ENCODE measurements around the gene VPS36.
"Not testable (repeated sequence)": the region's sequence is repeated elsewhere in the genome, so short reads cannot be mapped to it uniquely, and the experiment has no call there.

Gene VPS36

DNA sequence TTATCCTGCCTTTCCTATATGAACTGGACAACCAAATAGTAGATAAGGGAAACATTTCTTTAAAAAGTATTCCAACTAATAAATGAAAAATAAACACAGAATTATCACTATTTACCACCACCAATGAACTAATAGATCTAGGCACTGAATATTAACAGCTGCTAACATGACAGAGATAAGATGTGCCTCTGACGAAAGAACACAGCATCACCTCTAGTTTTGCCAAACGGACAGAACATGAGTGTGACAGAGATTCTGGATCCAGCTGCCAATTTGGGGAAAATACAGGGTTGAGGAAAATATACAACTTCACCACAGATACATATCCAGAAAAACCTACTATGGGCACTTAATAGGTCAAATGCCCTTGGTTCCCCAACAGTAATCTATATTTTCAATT is 18.0 kb downstream of the VPS36 start:
- no peak for DNase-seq

GRCh38 chr13:52428295-52428694 is 22.1 kb downstream of the VPS36 start:
- DNase-seq: no peak

- no peak for DNase-seq
Measured at GRCh38 chr13:52421216-52421615, 29.2 kb downstream of the VPS36 start.

GRCh38 chr13:52419080-52419479 is 31.4 kb downstream of the VPS36 start:
- DNase-seq: no peak

- DNase-seq: no peak
Measured at GRCh38 chr13:52414963-52415362, 35.5 kb downstream of the VPS36 start.

DNA sequence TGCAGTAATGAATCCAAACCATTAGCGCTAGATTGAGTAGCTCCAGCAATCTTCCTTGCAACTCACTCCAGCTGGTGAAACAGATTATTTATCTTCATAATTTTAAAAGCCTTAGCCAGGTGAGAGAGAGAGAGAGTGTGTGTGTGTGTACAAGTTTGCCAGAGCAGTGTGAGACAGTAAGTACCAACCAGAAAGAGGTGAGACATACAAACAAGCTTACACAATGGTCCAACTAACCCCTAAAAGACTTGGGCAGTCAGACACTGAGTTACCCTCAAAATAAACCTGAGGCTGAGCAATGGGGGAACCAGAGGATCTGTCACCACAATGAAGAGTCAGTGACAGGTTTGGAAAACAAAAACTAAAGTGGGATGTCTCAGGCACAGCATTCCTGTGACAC is 36.4 kb downstream of the VPS36 start:
- no peak for DNase-seq

DNA sequence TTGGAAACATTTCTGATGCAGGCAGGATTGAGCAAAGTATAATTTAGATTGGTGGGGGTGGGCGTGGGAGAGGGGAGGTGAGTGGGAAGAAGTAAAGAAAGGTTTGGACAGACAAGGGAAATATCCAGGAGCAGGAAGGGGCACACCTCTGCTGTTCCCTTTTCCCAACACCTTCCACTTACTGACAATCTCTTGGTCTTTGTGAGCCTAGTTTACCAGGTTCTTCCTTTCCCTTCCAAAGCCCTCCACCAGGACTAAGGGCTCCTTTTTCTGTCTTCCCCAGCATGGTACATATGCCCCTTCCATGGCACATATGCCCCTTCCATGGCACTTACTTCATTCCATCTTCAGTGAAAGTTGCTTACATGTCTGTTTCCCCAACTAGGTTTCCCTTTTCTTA is 38.3 kb downstream of the VPS36 start:
- no peak for DNase-seq

GRCh38 chr13:52411629-52412028 is 38.8 kb downstream of the VPS36 start:
- no peak for DNase-seq

DNA sequence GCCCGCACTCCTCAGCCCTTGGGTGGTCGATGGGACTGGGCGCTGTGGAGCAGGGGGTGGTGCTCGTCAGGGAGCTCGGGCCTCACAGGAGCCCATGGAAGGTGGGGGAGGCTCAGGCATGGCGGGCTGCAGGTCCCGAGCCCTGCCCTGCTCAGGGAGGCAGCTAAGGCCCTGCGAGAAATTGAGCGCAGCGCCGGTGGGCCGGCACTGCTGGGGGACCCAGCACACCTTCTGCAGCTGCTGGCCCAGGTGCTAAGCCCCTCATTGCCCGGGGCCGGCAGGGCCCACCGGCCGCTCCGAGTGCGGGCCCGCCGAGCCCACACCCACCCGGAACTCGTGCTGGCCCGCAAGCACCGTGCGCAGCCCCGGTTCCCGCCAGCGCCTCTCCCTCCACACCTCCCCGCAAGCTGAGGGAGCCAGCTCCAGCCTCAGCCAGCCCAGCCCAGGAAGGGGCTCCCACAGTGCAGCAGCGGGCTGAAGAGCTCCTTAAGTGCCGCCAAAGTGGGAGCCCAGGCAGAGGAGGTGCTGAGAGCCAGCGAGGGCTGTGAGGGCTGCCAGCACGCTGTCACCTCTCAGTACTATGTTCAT is 42.3 kb downstream of the VPS36 start:
- not testable (repeated sequence) for DNase-seq

- not testable (repeated sequence) for DNase-seq
Measured at GRCh38 chr13:52407436-52407835, 43.0 kb downstream of the VPS36 start.

DNA sequence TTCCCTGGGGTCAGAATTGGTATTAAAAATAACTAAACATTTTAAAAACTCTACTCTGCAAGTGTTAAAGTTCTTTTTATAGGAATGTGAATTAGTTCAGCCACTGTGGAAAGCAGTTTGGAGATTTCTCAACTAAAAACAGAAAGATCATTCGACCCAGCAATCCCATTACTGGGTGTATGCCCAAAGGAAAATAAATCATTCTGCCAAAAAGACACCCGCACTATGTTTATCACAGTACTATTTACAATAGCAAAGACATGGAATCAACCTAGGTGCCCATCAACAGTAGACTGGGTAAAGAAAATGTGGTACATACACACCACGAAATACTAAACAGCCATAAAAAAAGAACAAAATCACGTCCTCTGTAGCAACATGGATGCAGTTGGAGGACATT is 43.8 kb downstream of the VPS36 start:
- DNase-seq: no peak

- DNase-seq: peak; percentile 74
Measured at GRCh38 chr13:52405767-52406494, 44.5 kb downstream of the VPS36 start, which contains the start of gene THSD1. TSS of gene THSD1 (minus strand) at chr13:52406172. CDS start at chr13:52402600, 3,572 bp downstream.

GRCh38 chr13:52405369-52405766 is 45.1 kb downstream of the VPS36 start:
- no peak for DNase-seq

GRCh38 chr13:52399708-52400107 is 50.7 kb downstream of the VPS36 start:
- DNase-seq: no peak

GRCh38 chr13:52399046-52399445 is 51.4 kb downstream of the VPS36 start:
- no peak for DNase-seq

- no peak for DNase-seq
Measured at GRCh38 chr13:52395704-52396103, 54.7 kb downstream of the VPS36 start.

GRCh38 chr13:52394586-52394985 is 55.8 kb downstream of the VPS36 start:
- no peak for DNase-seq

- no peak for DNase-seq
Measured at GRCh38 chr13:52393572-52394357, 56.7 kb downstream of the VPS36 start.

DNA sequence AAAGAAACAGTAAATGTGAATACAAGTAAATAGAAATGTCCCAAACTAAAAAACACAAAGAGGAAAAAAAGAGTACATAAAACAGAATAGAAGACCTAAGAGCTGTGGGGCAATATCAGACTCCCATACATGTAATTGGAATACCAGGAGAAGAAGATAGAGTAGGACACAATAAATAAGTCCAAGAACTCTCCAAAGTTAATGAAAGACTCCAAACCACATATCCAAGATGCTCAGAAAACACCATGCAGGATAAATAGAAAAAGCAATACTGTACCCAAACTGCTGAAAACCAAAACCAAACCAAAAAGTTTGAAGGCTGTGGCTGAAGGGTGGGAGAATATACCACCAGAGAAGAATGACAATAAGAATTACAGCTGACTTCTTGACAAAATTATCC is 62.7 kb downstream of the VPS36 start:
- DNase-seq: no peak

GRCh38 chr13:52385870-52386269 is 64.6 kb downstream of the VPS36 start:
- DNase-seq: no peak

DNA sequence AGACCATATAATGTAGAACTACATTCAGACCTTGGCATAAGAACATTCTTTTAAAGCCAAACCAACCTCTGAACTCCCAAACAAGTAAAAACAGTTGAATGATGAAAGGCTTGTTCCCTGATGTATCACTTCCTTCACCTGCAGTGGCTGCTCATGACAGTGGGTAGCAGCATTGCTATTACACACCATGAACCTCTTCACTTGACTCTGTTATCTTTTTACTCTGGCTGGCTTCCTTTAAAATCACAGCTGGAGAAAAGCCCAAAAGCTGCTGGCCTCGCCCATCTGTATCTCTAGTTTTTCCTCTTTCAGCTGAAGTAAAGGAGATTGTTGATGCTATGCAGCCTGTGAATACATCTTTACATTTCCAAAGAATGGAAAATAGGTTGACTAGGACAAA is 67.1 kb downstream of the VPS36 start:
- no peak for DNase-seq

DNA sequence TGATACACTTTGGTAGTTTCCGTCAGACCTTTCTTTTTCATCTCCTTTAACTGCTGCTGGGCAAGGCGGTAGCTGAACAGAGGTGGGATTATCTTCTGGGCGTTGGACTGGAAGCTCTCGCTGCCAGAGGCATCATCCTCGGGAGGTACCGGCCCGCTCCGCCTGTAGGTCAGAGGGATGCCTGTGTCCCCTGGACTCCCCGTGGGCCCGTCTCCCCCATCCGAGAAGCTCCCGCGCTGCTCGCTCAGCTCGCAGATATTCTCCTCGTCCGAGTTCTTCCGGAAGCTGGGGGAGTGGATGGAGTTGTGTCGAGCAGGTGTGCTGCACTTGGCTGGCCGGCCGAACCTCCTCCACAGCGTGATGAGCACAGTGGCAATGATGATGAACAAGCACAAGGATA is 72.1 kb downstream of the VPS36 start:
- no peak for DNase-seq

- no peak for DNase-seq
Measured at GRCh38 chr13:52377898-52378297, 72.5 kb downstream of the VPS36 start.

DNA sequence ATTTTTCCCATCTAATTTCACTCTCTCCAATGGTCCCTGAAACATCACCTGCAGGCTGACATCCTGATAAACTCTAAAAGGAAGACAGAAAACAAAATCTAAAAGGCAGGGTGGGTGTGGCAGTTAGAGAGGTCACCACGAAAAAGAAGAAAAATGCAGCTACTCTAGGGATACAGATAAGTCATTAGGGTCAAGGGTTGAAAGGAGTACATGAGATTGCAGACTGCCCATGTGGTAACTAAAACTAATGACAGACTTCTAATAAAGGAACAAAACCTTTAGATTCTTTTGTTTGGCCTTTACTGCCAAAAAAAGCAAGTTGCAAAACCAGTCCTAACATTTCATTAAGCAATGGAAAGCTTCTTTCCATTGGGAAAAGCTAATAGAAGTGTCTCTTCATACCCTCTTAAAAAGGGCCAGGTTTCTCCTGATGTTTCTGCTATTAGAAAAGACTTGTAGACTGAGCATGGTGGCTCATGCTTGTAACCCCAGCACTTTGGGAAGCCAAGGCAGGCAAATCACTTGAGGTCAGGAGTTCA is 75.5 kb downstream of the VPS36 start:
- DNase-seq: no peak
